ENCODE results near the gene RAB18. TPM values are rescaled to one million over a fixed set of nuclear protein-coding genes. Genes with fewer than 3 reads are reported as not detected.
"Not testable (repeated sequence)": the region's sequence is repeated elsewhere in the genome, so short reads cannot be mapped to it uniquely, and the experiment has no call there.

Gene RAB18
- total RNA-seq, 6 experiments from 2014 or later, result 25.6 to 66.1 (median 53.3) TPM

GRCh38 chr10:27461312-27461711 is 42.8 kb upstream of the RAB18 start:
- intact Hi-C loops (cut with DNase I), result no loop called here
- no peak for ATAC-seq
- TF ChIP-seq POLR2A (IDR thresholded peaks at IDR 0.05), result no peak

GRCh38 chr10:27463961-27464360 is 40.1 kb upstream of the RAB18 start:
- ATAC-seq, result no peak
- 77% methylated on average over 2 of the region's 2 CpGs for WGBS (ENCODE audit: insufficient coverage, low coverage, low lambda C conversion rate, missing lambda C conversion rate)

More at GRCh38 chr10:27461312-27461711, 42.8 kb upstream of the RAB18 start:
- no peak for DNase-seq
- H3K27ac ChIP-seq, result no peak overlapping the region
- H3K27me3 ChIP-seq, result no peaks in the 10 kb centered on the region
- H3K36me3 ChIP-seq, result no peaks in the 10 kb centered on the region
- 100% methylated on average over 1 of the region's 1 CpG for WGBS (ENCODE audit: insufficient coverage, low coverage, low lambda C conversion rate, missing lambda C conversion rate)
- no peaks in the 10 kb centered on the region for H3K4me1 ChIP-seq
- H3K4me3 ChIP-seq, result no peak overlapping the region
- H3K9me3 ChIP-seq, result no peaks in the 10 kb centered on the region

GRCh38 chr10:27464993-27465392 is 39.1 kb upstream of the RAB18 start:
- Histone ChIP-seq H3K27me3 (no peaks in the 10 kb centered on the region), H3K4me3 (no peak overlapping the region), H3K27ac (no peak overlapping the region), H3K9me3 (no peaks in the 10 kb centered on the region), H3K36me3 (no peaks in the 10 kb centered on the region), H3K4me1 (no peaks in the 10 kb centered on the region)
- DNase-seq, result no peak
- TF ChIP-seq CTCF (IDR thresholded peaks at IDR 0.05) (no peak), POLR2A (IDR thresholded peaks at IDR 0.05) (no peak)
- intact Hi-C loops (cut with DNase I), result no loop called here
- ATAC-seq, result peak in 3 of 4 donors; percentile 17 to 24 (median 22)
- WGBS (ENCODE audit: insufficient coverage, low coverage, low lambda C conversion rate, missing lambda C conversion rate), result 53% methylated on average over 3 of the region's 3 CpGs

More at GRCh38 chr10:27463961-27464360, 40.1 kb upstream of the RAB18 start:
- Histone ChIP-seq H3K27me3 (no peaks in the 10 kb centered on the region), H3K9me3 (no peaks in the 10 kb centered on the region), H3K4me1 (no peaks in the 10 kb centered on the region), H3K27ac (no peak overlapping the region), H3K4me3 (no peak overlapping the region), H3K36me3 (no peaks in the 10 kb centered on the region)
- DNase-seq, result no peak
- intact Hi-C loops (cut with DNase I), result no loop called here
- no peak for TF ChIP-seq POLR2A (IDR thresholded peaks at IDR 0.05)
- TF ChIP-seq CTCF (IDR thresholded peaks at IDR 0.05), result no peak

GRCh38 chr10:27465596-27465995 is 38.5 kb upstream of the RAB18 start:
- H3K9me3 ChIP-seq; H3K27me3 ChIP-seq; H3K27ac ChIP-seq; H3K4me1 ChIP-seq; ATAC-seq; H3K36me3 ChIP-seq; intact Hi-C loops (cut with DNase I); H3K4me3 ChIP-seq; DNase-seq: not testable (repeated sequence)
- WGBS (ENCODE audit: insufficient coverage, low coverage, low lambda C conversion rate, missing lambda C conversion rate), result 63% methylated on average over 9 of the region's 9 CpGs

- Histone ChIP-seq H3K36me3 (no peaks in the 10 kb centered on the region), H3K27ac (no peak overlapping the region), H3K4me1 (no peaks in the 10 kb centered on the region), H3K27me3 (no peaks in the 10 kb centered on the region), H3K9me3 (no peaks in the 10 kb centered on the region), H3K4me3 (no peak overlapping the region)
- DNase-seq (no peak), ATAC-seq (no peak)
- TF ChIP-seq POLR2A (IDR thresholded peaks at IDR 0.05) (no peak), CTCF (IDR thresholded peaks at IDR 0.05) (no peak)
- WGBS (ENCODE audit: insufficient coverage, low coverage, low lambda C conversion rate, missing lambda C conversion rate), result 34% methylated on average over 5 of the region's 5 CpGs
- intact Hi-C loops (cut with DNase I), result no loop called here
Observed at GRCh38 chr10:27470885-27471284, 33.2 kb upstream of the RAB18 start.

- no peaks in the 10 kb centered on the region for H3K9me3 ChIP-seq
- no peak overlapping the region for H3K4me3 ChIP-seq
- no peaks in the 10 kb centered on the region for H3K27me3 ChIP-seq
- no peaks in the 10 kb centered on the region for H3K4me1 ChIP-seq
- intact Hi-C loops (cut with DNase I), result no loop called here
- no peak for ATAC-seq
- TF ChIP-seq CTCF (IDR thresholded peaks at IDR 0.05) (no peak), POLR2A (IDR thresholded peaks at IDR 0.05) (no peak)
- H3K27ac ChIP-seq, result no peak overlapping the region
- DNase-seq, result no peak
- H3K36me3 ChIP-seq, result no peaks in the 10 kb centered on the region
- WGBS (ENCODE audit: insufficient coverage, low coverage, low lambda C conversion rate, missing lambda C conversion rate), result 52% methylated on average over 4 of the region's 4 CpGs
Observed at GRCh38 chr10:27474741-27475140, 29.4 kb upstream of the RAB18 start.

All from right lobe of liver (tissue), 6 donors.